Stimulated activated CD8-positive, alpha-beta memory T cell treated with anti-CD3 and anti-CD28 coated beads, Interleukin-4, amount 100 ng/mL, for 4 hours (primary cell): ENCODE measurements around the gene SUGP2.
A peak's percentile ranks its signal among the peaks of the same experiment; 100 is the strongest.

ENCODE experiments used
- DNase-seq, 2 donors: peaks; one replicate each; pipeline ENCODE4 v3.0.0-alpha.2; 2020; ENCODE audit warnings: low read depth in 2 of 2, low spot score in 1 of 2

The SUGP2 gene

DNA sequence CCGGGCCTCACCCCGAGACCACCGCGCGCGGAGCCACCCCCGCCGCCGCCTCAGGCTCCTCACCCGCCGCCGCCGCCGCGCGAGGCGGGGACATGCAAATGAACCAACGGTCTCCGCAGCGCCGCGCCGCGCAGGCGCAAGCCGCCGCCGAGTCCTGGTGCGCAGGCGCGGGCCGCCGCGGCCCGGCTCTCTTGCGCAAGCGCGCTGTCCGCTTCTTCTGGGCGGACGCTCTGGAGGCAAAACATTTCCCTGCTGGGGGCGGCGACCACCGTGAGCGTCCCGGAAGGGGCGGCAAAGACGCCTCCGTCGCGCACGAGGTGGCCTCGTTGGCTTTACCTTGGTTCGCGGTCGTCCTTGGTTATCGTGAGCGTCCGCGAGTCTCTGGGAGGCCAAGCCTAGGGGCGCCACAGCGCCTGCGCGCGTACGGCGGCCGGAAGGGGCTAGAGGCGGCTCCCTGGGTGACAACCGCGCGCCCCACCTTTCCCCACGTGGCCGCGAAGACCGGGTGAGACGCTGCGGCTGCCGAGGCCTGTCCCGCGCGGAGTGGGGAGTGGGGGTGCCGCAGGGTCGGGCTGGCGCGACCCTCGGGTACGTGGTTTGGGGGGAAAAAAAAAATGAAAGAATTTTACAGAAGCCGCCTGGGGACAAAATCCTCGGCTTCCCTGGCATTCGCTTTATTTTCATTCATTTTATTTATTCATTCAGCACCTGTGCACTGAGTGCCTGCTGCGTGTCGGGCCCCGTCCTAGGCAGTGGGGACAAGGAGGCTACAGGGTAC is at the start of gene SUGP2, which contains the start of gene ARMC6:
Gene SUGP2 (minus strand): TSS at position 92 of the 778 bp plus-strand sequence. CDS start 2,446 bp downstream, outside the sequence.
Gene ARMC6 (plus strand): TSS at position 178 of the 778 bp plus-strand sequence. CDS start 607 bp downstream, outside the sequence.
- DNase-seq, result peak; percentile 60 to 77

- DNase-seq, result no peak
These were observed 48.4 kb upstream of the SUGP2 start for GRCh38 chr19:19081642-19082151.

GRCh38 chr19:19079571-19079970 is 46.3 kb upstream of the SUGP2 start:
- no peak for DNase-seq

GRCh38 chr19:19078801-19079200 is 45.5 kb upstream of the SUGP2 start:
- no peak for DNase-seq

GRCh38 chr19:19077103-19077502 is 43.8 kb upstream of the SUGP2 start:
- DNase-seq, result no peak

DNA sequence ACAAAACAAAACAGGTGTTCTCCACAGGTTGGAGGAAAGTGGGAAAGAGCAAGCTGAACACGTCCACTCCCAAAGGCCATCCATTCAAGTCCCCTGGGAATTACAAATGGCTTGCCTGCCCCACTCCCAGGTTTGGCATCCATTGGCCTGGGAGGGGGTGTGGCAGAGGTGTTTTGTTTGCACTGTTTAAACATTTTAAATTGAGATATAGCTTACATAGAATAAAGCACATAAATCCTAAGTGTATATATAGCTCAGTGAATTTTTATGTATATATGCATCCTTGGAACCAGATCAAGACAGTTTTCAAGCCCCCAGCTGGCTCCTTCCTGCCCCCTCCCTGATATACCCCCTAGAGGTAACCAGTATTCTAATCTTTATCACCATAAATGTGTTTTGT is 43.2 kb upstream of the SUGP2 start:
- DNase-seq, result no peak

DNA sequence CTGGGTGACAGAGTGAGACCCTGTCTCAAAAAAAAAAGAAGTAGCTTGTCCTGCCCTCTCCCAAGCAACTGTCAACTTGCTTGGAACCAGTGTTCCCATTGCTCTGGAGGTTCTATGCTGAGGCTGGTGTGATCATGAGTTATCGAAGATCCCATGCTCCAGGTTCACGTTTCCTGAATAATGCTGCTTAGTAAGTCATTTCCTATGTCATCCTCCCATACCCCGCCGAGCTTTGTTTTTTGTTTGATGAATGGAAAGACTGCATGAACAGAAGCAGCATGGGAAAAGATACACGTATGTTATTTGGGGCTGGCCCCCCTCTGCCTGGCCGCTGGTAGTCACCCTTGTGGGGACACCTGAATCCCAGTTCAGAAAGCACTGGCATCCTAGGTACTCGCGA is 41.8 kb upstream of the SUGP2 start:
- DNase-seq, result no peak

DNA sequence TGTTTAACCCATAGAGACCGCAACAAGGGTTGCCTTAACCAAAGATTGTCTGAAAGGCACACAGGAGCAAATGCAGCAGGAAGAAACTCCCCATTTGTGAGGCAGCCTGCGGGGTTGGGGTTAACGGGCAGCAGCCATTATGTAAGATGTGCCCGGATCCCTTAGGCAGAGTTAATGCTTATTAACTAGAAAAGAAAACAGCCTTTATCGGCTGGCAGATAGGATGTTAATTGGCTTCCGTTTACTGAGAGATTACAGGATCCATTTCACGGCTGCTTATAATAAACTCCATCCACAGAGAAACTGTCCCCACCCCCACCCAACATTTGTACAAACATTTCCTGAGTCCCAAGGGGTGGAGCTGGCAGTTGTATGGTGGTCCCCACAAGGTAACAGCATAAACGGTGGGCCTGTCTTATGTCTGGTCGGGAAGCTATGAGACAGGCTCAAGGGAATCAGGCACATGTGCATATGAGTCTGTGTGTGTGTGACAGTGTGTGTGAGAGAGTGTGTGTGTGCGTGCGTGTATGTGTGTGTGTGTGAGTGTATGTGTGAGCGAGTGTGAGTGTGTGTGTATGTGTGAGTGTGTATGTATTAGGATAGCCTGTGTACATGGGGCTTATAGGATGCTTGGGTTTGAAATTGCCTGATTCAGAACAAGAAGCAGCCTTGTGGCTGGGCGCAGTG is 41.0 kb upstream of the SUGP2 start:
- DNase-seq, result no peak

DNA sequence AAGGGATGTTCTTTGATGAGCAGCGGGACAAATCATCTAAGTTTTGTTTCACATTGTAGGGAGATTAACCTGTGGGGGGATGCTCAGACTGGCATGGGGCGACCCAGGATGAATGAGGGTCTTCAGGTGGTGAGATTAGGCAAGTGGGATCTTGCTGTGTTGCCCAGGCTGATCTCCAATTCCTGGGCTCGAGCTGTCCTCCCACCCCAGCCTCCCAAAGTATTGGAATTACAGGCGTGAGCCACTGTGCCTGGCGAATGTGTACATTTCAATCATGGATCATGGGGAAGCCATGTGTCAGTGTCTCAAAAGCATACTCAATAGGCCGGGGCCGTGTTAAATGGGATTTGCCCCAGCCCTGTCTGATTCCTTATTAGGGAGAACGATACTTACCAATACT is 38.6 kb upstream of the SUGP2 start:
- no peak for DNase-seq

- DNase-seq, result no peak
These were observed 35.6 kb upstream of the SUGP2 start for GRCh38 chr19:19068659-19069654.

DNA sequence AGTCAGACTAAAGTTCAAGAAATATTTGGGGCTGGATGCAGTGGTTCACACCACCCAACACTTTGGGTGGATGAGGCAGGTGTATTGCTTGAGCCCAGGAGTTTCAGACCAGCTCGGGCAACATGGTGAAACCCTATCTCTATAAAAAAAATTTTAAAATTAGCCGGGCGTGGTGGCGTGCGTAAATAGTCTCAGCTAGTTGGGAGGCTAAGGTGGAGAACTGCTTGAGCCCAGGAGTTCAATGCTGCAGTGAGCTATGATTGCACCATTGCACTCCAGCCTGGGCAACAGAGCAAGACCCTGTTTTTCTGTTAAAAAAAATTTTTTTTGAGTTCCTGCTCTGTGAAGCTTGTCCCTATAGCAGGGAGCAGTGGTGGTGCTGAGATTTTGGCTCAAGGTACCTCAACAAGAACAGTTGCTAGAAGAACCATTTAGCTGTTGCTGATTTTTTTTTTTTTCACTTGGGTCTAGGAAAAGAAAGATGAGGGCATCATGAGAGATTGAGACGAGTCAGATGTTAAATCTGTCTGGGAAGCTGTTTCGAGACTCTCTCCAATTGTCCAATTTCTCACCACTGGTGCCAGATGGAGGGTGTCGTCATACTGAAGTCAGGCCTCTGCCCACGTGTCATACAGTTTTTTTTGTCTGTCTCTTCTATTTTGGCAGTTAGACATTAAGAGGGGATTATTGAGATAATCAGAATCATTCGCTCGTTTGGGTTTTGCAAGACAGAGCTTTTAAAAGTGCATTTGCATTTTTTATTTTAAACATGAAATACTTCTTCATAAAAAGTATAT is 34.2 kb upstream of the SUGP2 start:
- no peak for DNase-seq

DNA sequence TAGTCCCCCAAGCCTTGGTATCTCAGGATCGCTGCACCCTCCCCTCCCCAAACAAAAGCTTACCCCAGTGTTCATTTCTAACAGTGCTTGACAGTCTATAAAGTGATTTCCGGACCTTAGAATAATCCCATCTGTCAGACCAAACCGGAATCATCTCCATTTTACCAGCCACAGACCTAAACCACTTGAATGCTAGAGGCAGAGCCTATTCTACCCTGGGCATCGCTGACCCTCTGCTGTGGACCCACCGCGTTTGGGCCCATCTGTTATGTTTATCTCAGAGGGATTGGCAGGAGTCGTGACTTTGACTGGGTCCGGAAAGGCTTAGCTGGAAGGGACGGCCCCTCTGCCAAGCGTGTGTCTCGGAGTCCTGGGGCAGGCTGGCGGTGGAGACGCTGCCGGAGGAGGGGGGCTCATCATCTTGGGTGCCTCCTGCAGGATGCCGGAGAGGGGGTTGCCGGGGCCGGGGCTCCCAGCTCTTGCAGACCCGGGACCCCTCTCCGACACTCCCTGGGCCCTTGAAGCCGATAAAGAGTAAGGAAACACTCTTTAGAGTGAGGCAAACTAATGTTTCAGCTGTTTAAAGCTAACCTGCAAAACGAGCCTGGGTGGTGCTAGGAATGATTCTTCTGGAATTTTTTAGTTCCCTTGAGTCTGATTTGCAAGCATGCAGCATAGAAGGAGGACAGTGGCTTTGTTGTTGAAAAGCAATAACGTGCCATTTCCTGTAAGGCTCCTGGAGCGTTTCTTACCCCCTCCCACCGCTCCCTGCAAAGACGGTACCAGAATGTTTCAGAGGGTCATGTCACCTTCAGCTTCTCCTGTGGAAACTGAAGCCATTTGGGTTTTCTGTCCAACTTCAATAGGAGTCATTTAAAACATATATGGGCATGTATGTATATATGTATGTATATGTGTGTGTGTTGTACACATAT is 31.8 kb upstream of the SUGP2 start:
- no peak for DNase-seq

- no peak for DNase-seq
These were observed 30.9 kb upstream of the SUGP2 start for GRCh38 chr19:19064098-19064722.

DNA sequence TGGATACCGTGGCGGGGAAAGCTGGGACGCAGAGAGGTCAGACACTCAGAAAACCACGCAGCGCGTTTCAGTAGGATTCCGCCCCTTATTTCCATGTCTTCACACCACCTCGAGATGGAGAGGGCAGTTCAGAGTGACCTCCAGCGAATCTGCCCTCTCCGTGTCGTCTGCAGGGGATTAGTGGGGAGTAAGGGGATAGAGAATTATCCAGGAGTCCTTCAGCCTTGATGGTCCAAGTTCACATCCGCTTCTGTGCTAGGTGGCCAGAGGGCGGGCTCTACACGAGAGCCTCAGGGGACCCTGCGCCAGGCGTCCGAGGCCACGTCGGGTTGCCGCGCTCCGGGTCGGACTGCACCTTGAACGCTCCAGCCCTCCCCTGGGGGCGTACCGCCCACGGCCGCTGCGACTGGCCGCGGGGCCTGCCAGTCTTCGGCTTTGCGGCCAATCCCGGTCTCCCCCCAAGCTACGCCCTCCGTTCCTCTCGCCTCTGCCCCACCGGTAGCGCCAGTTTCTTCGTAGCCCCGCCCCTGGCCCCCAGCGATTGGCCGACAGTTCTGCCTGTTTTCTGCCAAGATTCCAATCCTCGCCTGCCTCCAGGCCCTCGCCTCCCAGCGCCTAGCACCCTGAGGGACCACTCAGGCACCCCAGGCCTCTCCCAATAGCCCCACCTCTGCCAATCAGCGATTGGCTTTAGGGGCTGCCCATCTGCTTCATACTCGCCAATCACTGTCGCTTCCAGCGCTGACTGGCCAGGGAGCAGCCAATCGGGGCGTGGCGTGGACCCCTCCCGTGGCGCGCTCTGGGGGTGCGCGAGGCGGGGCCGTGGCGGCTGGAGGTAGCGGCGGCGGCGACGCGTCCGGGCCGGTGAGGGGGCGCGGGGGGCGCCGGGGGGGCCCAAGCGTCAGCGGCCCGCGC is 30.1 kb upstream of the SUGP2 start, which contains the start of gene SLC25A42:
Gene SLC25A42 (plus strand): TSS at position 812 of the 915 bp plus-strand sequence. CDS start 32,131 bp downstream, outside the sequence.
- peak; percentile 96 to 99 for DNase-seq

- no peak for DNase-seq
These were observed 29.3 kb upstream of the SUGP2 start for GRCh38 chr19:19062454-19063182.

GRCh38 chr19:19061506-19061905 is 28.2 kb upstream of the SUGP2 start:
- no peak for DNase-seq
